GM19395 (cell line): Measurements from ENCODE around the gene RAP1GDS1.
"Not testable (repeated sequence)": the region's sequence is repeated elsewhere in the genome, so short reads cannot be mapped to it uniquely, and the experiment has no call there.

ENCODE experiments used
- ATAC-seq: cut with Tn5 transposase; IDR thresholded peaks from one replicate; pipeline ENCODE4 v1.9.1; 2021; ENCODE audit warnings: mild to moderate bottlenecking, moderate library complexity; ENCODE audit not compliant: unreplicated experiment

RAP1GDS1 gene

DNA sequence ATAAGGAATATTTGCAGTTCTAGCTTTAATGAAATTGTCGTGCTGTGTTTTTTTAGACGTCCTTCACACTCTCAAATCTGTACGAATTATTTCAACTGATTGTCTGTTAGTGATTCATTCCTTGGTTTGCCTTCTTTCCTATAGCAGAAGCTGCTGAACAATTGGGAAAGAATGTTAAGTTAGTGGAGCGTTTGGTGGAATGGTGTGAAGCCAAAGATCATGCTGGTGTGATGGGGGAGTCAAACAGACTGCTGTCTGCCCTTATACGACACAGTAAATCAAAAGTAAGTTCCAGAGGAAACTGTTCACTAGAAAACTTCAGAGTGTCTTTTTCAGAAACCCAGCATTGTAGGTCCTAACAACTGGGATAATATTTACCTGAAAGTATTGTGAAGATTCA lies 159.9 kb downstream of the RAP1GDS1 start:
- no peak for ATAC-seq

DNA sequence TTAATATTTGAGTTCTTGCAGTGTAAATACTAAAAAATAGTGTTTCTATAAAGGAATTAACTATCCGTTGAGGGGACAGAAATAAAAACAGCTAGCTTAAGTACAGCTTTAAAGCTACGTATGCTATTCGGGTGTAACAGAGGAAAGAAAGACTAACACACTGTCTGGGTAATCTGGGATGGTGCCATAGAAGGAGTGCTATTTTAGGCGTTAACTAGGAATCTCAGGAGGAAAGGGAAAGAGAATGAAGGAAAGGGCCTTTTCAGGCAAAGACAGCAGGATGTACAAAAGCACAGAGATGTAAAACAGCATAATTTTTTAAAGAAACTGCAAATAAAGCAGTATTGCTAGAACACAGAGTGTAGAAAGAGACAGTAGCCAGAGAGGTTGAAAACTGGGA lies 161.8 kb downstream of the RAP1GDS1 start:
- ATAC-seq: no peak

DNA sequence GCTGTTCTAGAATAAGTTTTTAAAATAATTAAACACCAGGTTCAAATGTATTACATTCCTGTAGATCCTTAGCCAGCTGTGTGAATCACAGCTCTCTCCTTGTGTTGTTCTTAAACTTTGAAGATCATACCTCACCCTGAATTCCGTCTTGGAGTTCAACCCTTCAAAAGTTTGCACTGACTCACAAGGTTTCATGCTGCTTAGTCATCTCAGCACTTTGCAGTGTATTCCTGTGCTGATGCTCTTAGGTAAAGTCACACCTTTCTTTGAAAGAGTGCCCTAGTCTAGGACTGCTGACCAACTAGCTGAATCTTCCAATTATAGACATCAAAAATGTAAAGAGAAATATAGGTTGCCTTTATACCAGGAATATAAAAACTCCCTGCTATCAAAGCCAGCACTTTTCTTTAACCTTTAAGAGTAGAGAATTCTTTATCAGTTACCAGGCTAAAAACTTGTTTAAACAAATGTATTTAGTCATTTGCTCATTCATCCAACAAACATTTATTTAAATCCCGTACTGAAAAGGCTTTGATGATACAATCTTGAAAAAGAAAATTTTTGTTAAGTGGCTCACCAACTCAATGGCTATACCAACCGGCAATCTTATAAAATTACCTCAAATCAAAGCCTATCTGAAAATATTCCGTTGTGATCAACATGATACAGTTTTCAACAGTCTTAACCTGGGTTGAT lies 169.7 kb downstream of the RAP1GDS1 start:
- no peak for ATAC-seq

DNA sequence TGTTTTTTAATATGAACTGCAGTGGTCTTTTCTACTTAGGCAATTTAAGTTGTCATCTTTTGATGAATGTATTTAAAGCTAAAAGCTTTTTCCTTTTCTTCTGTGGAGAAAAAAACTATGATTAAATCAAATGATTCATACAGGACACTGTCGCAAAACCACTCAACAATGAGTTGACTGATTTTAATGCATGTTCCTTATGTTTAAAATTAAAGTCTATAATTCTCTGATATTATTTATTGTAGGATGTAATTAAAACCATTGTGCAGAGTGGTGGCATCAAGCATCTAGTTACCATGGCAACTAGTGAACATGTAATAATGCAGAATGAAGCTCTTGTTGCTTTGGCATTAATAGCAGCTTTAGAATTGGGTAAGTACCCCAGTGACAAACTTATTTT lies 172.5 kb downstream of the RAP1GDS1 start:
- no peak for ATAC-seq

DNA sequence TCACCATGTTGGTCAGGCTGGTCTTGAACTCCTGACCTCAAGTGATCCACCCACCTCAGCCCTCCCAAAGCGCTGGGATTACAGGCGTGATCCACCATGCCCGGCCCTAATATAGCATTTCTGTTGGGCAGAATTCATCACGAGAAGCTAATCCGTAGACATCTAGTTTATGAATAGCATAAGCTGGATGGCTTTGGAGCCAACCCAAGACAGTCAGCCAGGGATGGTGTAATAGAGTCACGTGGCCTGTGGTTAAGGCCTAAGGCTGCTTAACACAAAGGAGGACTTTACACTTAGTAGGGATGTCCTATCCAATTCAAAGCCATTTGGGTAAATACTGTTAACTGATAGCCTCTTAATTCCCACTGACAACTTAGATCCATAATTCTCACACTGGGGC lies 173.6 kb downstream of the RAP1GDS1 start:
- no peak for ATAC-seq

GRCh38 chr4:98444371-98444770 lies 183.2 kb downstream of the RAP1GDS1 start:
- no peak for ATAC-seq

- ATAC-seq: peak; percentile 86
These were observed 185.6 kb downstream of the RAP1GDS1 start for GRCh38 chr4:98446499-98447375.

DNA sequence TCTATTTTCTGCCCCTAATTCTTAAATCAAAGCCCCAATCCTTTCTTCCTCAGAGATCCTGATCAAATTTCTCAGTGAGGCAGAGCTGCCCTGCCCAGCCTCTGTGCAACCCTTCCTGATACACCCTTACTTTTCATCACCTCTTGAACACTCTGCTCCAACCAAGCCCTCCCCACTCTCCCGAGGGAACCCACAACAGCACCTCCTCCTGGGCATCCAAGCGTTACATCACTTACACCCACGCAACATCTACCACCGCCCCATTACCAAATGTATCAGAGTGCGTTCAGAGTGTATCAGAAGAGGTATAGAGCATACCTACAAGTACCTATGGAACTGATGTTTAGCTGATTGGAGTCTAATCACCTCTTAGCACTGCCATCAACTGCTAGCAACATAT lies 186.5 kb downstream of the RAP1GDS1 start:
- ATAC-seq: no peak

DNA sequence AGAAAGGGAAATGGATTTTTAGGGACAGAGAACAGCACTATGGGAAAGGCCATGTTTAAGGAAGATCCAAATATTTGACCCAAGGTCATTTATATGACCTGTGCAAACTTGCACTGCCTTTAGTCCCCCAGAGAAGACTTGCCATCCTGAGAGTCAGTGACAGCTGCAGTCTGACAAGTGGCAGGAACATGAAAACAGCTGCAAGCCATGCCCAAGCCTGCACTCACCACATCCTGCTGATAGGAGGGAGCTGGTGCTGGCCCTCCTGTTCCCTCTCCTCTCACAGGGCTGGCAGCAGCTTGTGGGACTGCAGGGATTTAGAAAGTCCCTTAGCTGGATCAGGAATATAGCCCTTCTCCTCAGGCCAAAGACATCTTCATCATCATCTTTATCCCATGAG lies 187.7 kb downstream of the RAP1GDS1 start:
- ATAC-seq: no peak

DNA sequence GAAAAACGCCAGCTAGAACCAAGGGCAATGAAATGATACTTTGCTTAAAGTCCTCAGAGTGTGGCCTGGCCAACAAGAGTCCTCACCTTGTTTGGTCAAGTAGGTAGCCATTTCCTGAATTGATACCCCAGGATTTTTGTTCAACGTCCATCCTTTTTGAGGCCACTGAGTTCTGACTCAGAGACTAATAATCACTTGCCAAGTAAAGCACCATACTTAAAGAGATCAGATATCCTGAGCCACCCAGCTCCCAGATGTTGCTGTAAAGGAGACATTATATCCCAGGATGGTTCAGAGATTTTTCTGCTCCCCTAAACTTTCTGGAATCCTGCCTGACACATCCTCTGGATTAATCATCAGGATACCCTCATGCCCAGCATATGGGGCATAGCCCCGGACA lies 190.9 kb downstream of the RAP1GDS1 start:
- no peak for ATAC-seq

- ATAC-seq: not testable (repeated sequence)
These were observed 196.2 kb downstream of the RAP1GDS1 start for GRCh38 chr4:98457422-98457821.

DNA sequence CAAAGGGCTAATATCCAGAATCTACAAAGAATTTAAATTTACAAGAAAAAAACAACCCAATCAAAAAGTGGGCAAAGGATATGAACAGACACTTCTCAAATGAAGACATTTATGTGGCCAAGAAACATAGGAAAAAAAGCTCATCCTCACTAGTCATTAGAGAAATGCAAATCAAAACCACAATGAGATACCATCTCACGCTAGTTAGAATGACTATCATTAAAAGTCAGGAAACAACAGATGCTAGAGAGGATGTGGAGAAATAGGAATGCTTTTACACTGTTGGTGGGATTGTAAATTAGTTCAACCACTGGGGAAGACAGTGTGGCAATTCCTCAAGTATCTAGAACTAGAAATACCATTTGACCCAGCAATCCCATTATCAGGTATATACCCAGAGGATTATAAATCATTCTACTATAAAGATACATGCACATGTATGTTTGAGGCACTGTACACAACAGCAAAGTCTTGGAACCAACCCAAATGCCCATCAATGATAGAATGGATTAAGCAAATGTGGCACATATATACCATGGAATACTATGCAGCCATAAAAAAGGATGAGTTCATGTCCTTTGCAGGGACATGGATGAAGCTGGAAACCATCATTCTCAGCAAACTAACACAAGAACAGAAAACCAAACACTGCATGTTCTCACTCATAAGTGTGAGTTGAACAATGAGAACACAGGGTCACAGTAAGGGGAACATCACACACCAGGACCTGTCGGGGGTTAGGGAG lies 200.1 kb downstream of the RAP1GDS1 start:
- ATAC-seq: not testable (repeated sequence)

GRCh38 chr4:98462487-98462886 lies 201.3 kb downstream of the RAP1GDS1 start:
- ATAC-seq: no peak

DNA sequence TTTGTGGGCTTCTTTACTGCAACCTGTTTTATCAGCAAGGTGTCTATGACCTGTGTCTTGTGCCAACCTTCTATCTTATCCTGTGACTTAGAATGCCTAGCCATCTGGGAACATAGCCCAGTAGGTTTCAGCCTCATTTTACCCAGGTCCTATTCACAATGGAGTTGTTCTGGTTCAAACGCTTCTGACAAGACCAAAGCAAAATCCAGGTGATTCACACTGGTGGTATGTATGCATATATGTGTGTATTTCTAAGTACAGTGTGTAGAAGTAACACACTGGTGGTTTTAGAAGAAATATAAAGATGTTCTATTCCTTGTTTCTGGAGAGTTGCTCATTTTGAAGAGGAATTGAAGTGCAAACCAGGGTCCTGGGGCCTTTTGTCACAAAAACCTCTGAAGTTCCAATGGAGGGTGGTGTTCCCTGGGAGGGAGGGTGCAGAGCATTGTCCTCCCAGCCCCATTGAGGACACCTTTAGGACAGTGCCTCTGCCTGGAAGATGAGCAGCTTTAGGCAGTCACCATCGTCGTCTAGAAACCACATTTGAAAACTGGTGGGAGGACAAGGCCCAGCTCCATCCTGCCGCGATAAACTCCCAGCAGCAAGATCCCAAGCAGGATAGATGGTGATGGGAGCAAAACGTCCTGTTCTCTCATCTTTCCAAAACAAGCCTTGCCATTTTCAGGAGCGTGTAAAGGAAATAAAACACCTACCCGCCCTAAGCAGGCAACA lies 205.8 kb downstream of the RAP1GDS1 start:
- ATAC-seq: peak; percentile 18

DNA sequence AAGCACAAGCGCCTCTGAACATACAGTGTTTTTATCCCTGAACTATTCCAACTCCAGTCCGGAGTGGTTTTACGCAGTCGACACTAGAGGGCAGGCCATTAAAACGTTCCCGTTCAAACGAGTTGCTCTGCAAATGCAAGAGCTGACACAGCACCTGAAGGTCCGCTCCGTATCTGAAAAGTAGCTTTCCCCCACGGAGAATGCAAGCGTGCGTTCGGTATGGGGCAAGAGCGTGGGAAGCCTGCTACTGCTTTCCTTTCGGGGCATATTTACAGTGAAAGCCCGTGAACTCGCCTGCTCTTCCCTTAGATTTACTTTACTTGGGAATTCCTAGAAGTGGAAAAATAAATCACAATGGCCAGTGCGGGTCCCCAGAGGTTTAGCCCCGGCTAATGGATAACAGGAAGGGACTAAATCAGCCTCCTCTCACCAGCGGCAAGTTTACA lies 206.5 kb downstream of the RAP1GDS1 start:
- peak; percentile 99 for ATAC-seq

- no peak for ATAC-seq
These were observed 207.5 kb downstream of the RAP1GDS1 start for GRCh38 chr4:98468709-98469108.

DNA sequence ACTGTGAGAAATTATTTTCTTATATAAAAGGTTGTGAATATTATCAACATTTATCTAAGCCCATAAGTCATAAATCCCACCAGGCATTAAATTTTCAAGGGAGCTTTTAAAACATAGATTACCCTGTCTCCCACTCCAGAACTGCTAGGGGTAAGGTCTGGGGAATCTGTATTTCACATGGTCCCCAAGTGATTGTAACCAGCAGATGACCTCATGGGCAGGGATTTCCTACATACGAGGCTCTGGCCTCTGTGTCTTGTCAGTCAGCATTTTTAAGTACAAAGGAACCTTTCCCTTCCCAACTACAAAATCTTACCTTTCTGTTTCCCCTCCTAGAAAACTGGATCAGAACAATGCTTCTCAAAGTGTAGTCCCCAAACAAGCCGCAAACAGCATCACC lies 208.6 kb downstream of the RAP1GDS1 start:
- no peak for ATAC-seq

GRCh38 chr4:98470366-98470765 lies 209.2 kb downstream of the RAP1GDS1 start:
- no peak for ATAC-seq

DNA sequence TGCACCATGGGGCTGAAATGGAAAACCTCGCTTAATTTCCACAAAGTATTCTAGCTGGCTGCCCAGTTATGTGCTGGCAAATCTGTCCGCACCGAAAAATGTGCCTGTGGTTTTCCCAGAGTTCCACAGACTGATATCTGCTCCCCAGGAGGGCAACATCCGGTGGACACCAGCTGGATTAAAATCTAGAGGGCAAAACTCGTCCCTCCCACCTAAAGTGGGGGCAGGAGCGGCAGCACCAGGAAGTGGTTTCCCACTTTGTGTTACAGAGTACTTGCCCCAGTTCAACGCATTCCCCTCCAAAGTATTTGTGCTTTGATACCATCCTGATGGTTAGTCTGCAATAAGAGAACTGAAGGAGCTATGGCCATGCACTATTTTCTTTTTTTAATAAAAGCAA lies 209.6 kb downstream of the RAP1GDS1 start:
- ATAC-seq: no peak

- ATAC-seq: no peak
These were observed 211.9 kb downstream of the RAP1GDS1 start for GRCh38 chr4:98473046-98473445.

DNA sequence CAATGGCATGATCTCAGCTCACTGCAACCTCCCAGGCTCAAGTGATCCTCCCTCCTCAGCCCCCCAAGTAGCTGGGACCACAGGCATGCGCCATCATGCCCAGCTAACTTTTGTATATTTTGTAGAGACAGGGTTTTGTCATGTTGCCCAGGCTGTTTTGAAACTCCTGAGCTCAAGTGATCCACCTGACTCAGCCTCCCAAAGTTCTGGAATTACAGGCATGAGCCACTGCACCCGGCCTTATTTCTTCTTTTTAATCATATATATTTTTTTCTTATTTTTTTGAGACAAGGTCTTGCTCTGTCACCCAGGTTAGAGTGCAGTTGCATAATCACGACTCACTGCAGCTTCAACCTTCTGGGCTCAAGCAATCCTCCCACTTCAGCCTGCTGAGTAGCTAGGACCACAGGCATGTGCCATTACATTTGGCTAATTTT lies 213.2 kb downstream of the RAP1GDS1 start:
- ATAC-seq: no peak
